GF-D8 (cell line): ENCODE measurements around the gene DPYSL5.

Experiments
- DNase-seq: peaks from one replicate; lab custom pipeline; 2025; lab: John Stamatoyannopoulos, UW

DPYSL5 gene

GRCh38 chr2:26845021-26845420 lies 2.9 kb upstream of the DPYSL5 start:
- no peak for DNase-seq

GRCh38 chr2:26846334-26847306 lies 1.3 kb upstream of the DPYSL5 start:
- DNase-seq: peak; percentile 26

DNA sequence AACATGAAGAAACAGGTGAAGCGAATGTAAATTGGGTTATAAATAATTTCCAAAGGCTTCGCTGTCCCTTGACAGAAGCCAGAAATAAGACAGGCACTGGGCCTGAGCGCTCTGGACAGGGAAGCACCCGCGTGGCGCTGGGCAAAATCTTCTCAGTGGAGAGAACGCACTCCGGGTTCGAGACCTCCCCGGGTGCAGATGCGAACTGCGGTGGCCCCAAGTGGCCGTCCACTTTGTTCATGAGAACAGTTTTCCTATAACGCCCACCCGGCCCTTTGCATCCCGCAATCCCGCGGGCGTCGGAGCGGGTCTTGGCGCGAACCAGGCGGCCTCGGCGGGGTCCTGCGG lies 651 bp upstream of the DPYSL5 start:
- DNase-seq: no peak

DNA sequence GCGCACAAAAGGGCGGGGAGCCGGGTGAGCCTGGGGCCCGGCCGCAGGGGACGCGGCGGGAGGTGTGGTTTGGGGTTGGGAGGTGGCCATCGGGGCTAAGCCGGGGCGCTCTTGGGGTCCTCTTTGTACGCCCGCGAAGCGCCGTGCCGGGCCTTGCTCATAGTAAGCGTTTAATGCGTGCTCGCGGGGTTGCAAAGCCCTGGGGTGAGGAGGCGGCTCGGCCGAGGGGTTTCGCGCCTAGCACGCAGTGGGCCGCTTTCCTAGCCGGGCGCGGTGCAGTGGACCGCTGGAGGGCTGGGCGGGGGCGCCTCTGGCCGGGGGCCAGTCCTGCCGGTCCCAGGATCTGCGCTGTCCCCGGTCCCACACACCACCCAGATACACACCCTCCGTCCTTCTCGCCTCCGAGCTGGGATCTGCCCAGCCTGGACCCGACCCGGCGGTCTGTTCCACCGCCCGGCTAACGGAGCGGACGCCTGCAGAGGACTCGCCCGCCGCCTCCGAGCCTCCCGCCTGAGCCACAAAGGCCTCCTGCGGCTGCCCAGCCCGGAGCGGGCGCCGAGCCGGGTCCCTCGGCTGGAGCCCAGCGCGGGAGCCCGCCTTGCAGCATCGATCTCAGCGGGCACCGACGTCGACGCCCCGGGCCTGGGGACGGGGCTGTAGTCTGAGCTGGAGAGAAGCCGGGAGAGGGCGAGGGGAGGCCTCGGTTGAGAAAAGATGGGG lies 564 bp downstream of the DPYSL5 start:
- no peak for DNase-seq

- DNase-seq: no peak
Measured at GRCh38 chr2:26849056-26849999, 1.4 kb downstream of the DPYSL5 start.

GRCh38 chr2:26850000-26850431 lies 2.1 kb downstream of the DPYSL5 start:
- no peak for DNase-seq

GRCh38 chr2:26850505-26850904 lies 2.6 kb downstream of the DPYSL5 start:
- DNase-seq: no peak

DNA sequence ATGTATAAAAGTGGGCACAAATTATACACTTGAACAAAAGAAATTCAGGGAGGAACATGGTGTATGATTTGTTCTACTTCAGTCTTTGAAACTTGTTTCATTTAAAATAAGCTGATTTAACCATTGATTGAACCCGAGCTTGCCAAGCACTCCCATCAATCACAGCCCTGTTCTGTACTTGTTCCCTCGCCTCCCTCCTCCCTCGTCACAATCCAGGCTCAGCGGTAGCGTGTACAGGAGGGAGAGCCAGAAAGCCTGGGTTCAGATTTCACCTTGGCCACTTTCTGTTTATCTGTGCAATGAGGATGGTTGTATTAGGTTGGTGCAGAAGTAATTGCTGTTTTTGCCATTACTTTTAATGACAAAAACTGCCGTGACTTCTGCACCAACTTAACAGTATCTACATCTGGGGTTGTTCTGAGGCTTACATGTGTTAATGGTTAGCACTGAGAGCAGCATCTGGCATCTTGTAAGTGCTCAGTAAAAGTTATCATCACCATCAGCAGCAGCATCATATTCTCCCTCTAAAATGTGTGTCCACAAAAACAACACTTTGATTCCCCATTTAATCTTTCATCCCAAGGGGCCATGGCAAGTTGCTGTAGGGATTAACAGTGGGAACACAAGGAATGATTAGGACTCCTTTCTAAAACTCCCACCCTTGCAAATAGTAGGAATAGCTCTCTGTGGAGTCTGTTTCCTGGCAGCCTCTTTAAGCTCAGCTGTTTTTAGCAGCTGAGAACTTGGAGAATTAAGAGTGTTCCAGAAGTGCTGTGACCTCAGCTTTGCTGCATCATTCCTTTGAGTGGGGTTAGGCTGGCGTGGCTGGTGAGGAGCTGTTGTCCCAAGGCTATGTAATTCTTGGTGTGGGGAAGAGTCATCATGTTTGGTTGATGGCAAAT lies 4.7 kb downstream of the DPYSL5 start:
- DNase-seq: no peak

DNA sequence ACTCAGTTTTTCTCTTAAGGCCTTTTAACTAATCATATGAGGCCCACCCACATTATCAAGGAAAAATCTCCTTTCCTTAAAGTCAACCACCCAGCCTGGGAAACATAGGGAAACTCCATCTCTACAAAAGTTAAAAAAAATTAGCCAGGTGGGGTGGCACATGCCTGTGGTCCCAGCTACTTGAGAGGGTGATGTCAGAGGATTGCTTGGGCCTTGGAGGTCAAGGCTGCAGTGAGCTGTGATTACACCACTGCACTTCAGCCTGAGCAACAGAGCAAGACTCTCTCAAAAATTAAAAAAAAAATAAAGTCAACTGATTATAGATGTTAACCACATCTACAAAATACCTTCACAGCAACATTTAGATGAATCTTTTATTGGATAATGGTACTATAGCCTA lies 5.8 kb downstream of the DPYSL5 start:
- no peak for DNase-seq

DNA sequence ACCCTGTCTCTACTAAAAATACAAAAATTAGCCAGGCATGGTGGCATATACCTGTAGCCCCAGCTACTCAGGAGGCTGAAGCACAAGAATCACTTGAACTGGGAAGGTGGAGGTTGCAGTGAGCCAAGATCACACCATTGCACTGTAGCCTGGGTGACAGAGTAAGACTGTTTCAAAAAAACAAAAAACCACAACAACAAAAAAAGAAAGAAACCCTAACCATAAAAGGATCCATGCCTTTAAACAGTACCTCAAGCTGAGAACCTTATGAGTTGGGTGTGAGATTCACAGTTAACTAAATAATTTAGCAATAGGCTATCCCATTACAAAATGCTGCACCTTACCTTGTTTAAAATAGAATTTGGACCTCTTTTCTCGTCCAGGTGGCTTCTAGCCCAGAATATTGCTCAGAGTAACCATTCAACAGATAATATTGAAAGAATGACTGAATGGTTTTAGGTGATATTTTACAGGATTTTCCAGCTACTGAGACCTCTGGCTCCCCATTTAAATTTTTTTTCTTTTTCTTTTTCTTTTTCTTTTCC lies 6.4 kb downstream of the DPYSL5 start:
- no peak for DNase-seq

GRCh38 chr2:26855466-26855865 lies 7.5 kb downstream of the DPYSL5 start:
- no peak for DNase-seq

- DNase-seq: no peak
Measured at GRCh38 chr2:26859622-26860021, 11.7 kb downstream of the DPYSL5 start.

- no peak for DNase-seq
Measured at GRCh38 chr2:26860211-26860850, 12.4 kb downstream of the DPYSL5 start.

DNA sequence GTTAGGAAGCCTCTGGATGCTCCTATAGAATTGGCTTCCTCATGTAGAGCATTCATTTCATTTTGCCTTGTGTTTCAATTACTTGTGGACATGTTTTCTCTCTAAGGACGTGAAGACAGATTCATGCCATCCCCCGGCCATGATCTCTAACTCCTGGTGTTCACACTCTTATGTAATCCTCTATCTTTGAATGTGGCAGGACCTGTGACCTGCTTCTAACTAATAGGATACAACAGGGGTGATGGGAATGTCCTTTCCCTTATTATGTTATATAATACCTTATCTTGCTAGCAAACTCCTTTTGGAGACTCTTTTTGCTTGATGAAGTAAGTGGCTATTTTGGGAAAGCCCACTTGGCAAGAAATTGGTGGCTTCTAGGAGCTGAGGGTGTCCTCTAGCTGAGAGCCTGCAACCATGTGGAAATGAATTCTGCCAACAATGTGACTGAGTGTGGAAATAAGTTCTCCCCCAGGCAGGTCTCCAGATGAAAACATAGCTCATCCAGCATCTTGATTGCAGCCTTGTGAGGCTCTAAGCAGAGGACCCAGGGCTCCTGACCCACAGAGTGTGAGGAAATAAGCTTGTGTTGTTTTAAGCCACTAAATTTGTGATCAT lies 13.8 kb downstream of the DPYSL5 start:
- DNase-seq: no peak

- no peak for DNase-seq
Measured at GRCh38 chr2:26864226-26864625, 16.3 kb downstream of the DPYSL5 start.

- no peak for DNase-seq
Measured at GRCh38 chr2:26864646-26865045, 16.7 kb downstream of the DPYSL5 start.

DNA sequence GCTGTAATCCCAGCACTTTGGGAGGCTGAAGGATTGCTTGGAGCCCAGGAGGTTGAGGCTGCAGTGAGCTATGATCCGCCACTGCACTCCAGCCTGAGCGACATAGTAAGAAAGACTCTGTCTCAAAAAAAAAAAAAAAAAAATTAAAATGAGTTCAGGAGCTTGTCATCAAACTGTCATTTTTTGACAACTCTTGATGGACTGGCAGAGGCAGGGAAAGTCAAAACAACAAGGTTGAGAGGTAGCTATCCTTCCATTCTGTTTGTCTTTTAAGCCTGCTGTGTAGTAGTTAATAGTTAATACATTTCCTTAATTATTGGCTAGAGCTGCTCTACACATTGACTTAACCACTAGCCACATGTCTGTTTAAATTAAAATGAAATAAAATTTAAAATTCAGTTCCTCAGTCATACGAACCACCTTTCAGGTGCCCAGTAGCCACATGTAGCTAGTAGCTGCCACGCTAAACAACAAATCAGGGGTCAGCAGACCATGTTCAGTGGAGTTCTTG lies 22.7 kb downstream of the DPYSL5 start:
- no peak for DNase-seq

GRCh38 chr2:26873286-26873983 lies 25.5 kb downstream of the DPYSL5 start:
- DNase-seq: no peak

- DNase-seq: no peak
Measured at GRCh38 chr2:26874514-26874913, 26.6 kb downstream of the DPYSL5 start.
